NT2/D1 (cell line): ENCODE results near the gene FDPS.

Source experiments
- DNase-seq: peaks from one replicate; pipeline ENCODE4 v3.0.0-alpha.2; 2011; ENCODE audit warnings: low read depth, low spot score
- H3K27me3 ChIP-seq: 2 replicates; pipeline ENCODE4 v1.6.0; 2011; ENCODE audit warnings: mild to moderate bottlenecking; ENCODE audit not compliant: insufficient read length, insufficient read depth
- H3K36me3 ChIP-seq: 2 replicates; pipeline ENCODE4 v1.6.1; 2011; ENCODE audit warnings: mild to moderate bottlenecking, low read length, mixed read lengths; ENCODE audit not compliant: insufficient read depth, insufficient read length
- H3K4me1 ChIP-seq: 2 replicates; pipeline ENCODE4 v1.5.1; 2011; ENCODE audit not compliant: insufficient read depth, insufficient read length
- H3K4me3 ChIP-seq: 2 replicates; pipeline ENCODE4 v1.5.1; 2011; ENCODE audit warnings: low read depth; ENCODE audit not compliant: insufficient read length
- H3K9ac ChIP-seq: 2 replicates; pipeline ENCODE4 v1.6.0; 2011; ENCODE audit warnings: low read depth; ENCODE audit not compliant: insufficient read length
- H3K9me3 ChIP-seq: 2 replicates; pipeline ENCODE4 v1.5.1; 2011; ENCODE audit warnings: mild to moderate bottlenecking, low read length; ENCODE audit not compliant: insufficient read depth
- SUZ12 ChIP-seq: IDR thresholded peaks from 2 replicates; pipeline ENCODE4 v1.6.1; 2011; ENCODE audit not compliant: insufficient read length, insufficient read depth; ENCODE audit errors: extremely low read depth
- YY1 ChIP-seq: IDR thresholded peaks from 2 replicates; pipeline ENCODE4 v1.6.1; 2011; ENCODE audit not compliant: insufficient read length, insufficient read depth
- ZNF274 ChIP-seq: IDR thresholded peaks from 2 replicates; pipeline ENCODE4 v1.6.1; 2011; ENCODE audit warnings: mild to moderate bottlenecking, low read depth, low read length

The FDPS gene

DNA sequence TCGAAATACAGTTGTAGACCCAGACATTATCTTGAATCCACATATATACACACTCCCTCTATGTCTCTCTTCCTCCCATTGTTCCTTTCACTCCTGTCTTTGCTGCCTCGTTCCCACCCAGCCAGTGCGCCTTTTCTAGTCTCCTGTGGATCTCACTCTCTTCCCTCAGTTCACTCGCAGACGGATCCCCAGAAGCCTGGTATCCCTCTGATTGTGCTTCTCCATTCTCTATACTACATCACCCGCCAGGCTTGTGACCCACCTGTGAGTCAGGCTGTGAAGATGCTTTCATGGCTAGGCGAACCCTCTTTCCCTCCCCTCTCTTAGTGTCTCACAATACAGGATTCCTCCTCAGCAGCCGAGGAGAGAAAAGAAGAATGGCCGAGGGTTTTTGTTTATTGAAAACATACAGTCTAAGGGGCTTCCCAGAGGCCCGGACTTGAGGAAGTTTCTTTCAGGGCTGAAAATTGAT is 29.9 kb upstream of the FDPS start:
- TF ChIP-seq SUZ12 (no peak), ZNF274 (no peak), YY1 (no peak)
- H3K36me3 ChIP-seq = peaks cover 4% of the 10 kb centered on the region
- H3K27me3 ChIP-seq = peaks cover 7% of the 10 kb centered on the region
- H3K9me3 ChIP-seq = peaks cover 11% of the 10 kb centered on the region
- H3K4me3 ChIP-seq = no peak overlapping the region
- peak overlapping the region; percentile 52 for H3K9ac ChIP-seq
- no peak for DNase-seq
- H3K4me1 ChIP-seq = peaks cover 18% of the 10 kb centered on the region

- H3K9ac ChIP-seq = peak overlapping the region; percentile 52
- peaks cover 11% of the 10 kb centered on the region for H3K9me3 ChIP-seq
- H3K27me3 ChIP-seq = peaks cover 7% of the 10 kb centered on the region
- no peak overlapping the region for H3K4me3 ChIP-seq
- H3K36me3 ChIP-seq = peaks cover 4% of the 10 kb centered on the region
- TF ChIP-seq ZNF274 (no peak), YY1 (no peak), SUZ12 (no peak)
- no peak for DNase-seq
- peaks cover 18% of the 10 kb centered on the region for H3K4me1 ChIP-seq
These were observed 29.4 kb upstream of the FDPS start for GRCh38 chr1:155279268-155279667.

DNA sequence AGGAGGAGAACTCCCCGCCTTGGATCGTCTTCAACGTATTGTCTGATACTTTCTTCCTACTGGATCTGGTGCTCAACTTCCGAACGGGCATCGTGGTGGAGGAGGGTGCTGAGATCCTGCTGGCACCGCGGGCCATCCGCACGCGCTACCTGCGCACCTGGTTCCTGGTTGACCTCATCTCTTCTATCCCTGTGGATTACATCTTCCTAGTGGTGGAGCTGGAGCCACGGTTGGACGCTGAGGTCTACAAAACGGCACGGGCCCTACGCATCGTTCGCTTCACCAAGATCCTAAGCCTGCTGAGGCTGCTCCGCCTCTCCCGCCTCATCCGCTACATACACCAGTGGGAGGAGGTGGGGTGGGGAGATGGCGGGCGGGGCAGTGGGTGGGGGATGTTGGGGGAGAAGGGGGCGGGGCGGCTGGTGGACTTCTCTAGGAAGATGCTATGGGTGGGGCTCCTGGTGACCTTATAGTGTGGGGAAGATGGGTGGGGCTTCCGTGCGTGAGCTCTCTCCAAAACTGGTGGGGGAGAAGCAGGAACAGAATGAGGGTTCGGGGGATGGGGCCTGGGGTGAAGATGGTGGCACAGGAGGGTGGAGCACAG is 26.1 kb upstream of the FDPS start:
- TF ChIP-seq SUZ12 = no peak
- TF ChIP-seq YY1 = no peak
- TF ChIP-seq ZNF274 = no peak
- peaks cover 13% of the 10 kb centered on the region for H3K36me3 ChIP-seq
- no peak for DNase-seq

GRCh38 chr1:155284476-155284875 is 24.2 kb upstream of the FDPS start:
- peaks cover 9% of the 10 kb centered on the region for H3K4me1 ChIP-seq
- peaks cover 18% of the 10 kb centered on the region for H3K36me3 ChIP-seq
- no peak for DNase-seq
- H3K9ac ChIP-seq = no peak overlapping the region
- no peaks in the 10 kb centered on the region for H3K9me3 ChIP-seq
- H3K27me3 ChIP-seq = no peaks in the 10 kb centered on the region
- no peak for TF ChIP-seq ZNF274
- TF ChIP-seq YY1 = no peak
- TF ChIP-seq SUZ12 = no peak
- no peak overlapping the region for H3K4me3 ChIP-seq

More for the DNA sequence above, 26.1 kb upstream of the FDPS start:
- Histone ChIP-seq H3K9ac (no peak overlapping the region), H3K4me1 (peaks cover 22% of the 10 kb centered on the region), H3K9me3 (no peaks in the 10 kb centered on the region), H3K27me3 (no peaks in the 10 kb centered on the region), H3K4me3 (no peak overlapping the region)

DNA sequence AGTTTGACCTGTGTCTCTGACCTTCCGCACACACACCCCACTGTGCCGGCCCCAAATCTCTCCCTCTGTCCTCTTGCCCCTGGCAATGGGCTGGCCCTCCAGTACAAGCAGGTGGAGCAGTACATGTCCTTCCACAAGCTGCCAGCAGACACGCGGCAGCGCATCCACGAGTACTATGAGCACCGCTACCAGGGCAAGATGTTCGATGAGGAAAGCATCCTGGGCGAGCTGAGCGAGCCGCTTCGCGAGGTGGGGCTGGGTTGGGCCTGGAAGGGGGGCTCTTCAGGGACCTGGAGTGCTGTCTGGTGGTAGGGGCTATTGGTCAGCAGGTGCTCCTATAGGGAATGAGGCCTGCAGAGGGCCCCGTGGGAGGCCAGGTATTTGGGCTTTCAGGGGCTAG is 23.6 kb upstream of the FDPS start:
- Histone ChIP-seq H3K4me3 (no peak overlapping the region), H3K36me3 (peaks cover 18% of the 10 kb centered on the region), H3K9ac (no peak overlapping the region), H3K27me3 (no peaks in the 10 kb centered on the region), H3K4me1 (peaks cover 8% of the 10 kb centered on the region), H3K9me3 (no peaks in the 10 kb centered on the region)
- no peak for DNase-seq
- TF ChIP-seq YY1 (no peak), ZNF274 (no peak), SUZ12 (no peak)

GRCh38 chr1:155285631-155286044 is 23.0 kb upstream of the FDPS start:
- Histone ChIP-seq H3K27me3 (no peaks in the 10 kb centered on the region), H3K9ac (no peak overlapping the region), H3K36me3 (peaks cover 18% of the 10 kb centered on the region), H3K9me3 (no peaks in the 10 kb centered on the region), H3K4me3 (no peak overlapping the region), H3K4me1 (peaks cover 8% of the 10 kb centered on the region)
- DNase-seq = no peak
- no peak for TF ChIP-seq ZNF274

GRCh38 chr1:155286544-155286943 is 22.1 kb upstream of the FDPS start:
- DNase-seq = no peak
- H3K9me3 ChIP-seq = no peaks in the 10 kb centered on the region
- H3K9ac ChIP-seq = no peak overlapping the region
- no peak overlapping the region for H3K4me3 ChIP-seq
- TF ChIP-seq SUZ12 = no peak
- no peak for TF ChIP-seq ZNF274
- TF ChIP-seq YY1 = no peak
- H3K27me3 ChIP-seq = no peaks in the 10 kb centered on the region
- peaks cover 18% of the 10 kb centered on the region for H3K36me3 ChIP-seq
- peaks cover 8% of the 10 kb centered on the region for H3K4me1 ChIP-seq
